Calu3 (cell line): Measurements from ENCODE around the gene AKAP12. TPM values are rescaled to one million over a fixed set of nuclear protein-coding genes. Genes with fewer than 3 reads are reported as not detected.

Experiments
- BruUV-seq: library from RNA; stranded (reverse); fragments of 400-500 nt; replicated peaks from 2 replicates; lab custom pipeline; 2021; lab: Mats Ljungman, UMichigan
- CTCF ChIA-PET: fragments of 300-600 bp; sonication (Branson Sonifier 250); formaldehyde crosslinking; loops from one replicate; lab custom pipeline; 2022; ENCODE audit warnings: antibody characterized with exemption; lab: Charles Lee
- DNase-seq: peaks from one replicate; pipeline ENCODE4 v3.0.0; 2022
- H3K27ac Mint-ChIP-seq: one replicate; pipeline ENCODE4 v1.8.0; 2022; ENCODE audit warnings: mixed read lengths; ENCODE audit not compliant: unreplicated experiment
- H3K27me3 Mint-ChIP-seq: one replicate; pipeline ENCODE4 v1.8.0; 2022; ENCODE audit warnings: mixed read lengths; ENCODE audit not compliant: unreplicated experiment
- H3K36me3 Mint-ChIP-seq: one replicate; pipeline ENCODE4 v1.8.0; 2022; ENCODE audit warnings: mild to moderate bottlenecking, moderate library complexity, mixed read lengths; ENCODE audit not compliant: insufficient read depth, unreplicated experiment
- H3K4me1 Mint-ChIP-seq: one replicate; pipeline ENCODE4 v1.8.0; 2022; ENCODE audit warnings: mild to moderate bottlenecking, low read depth, mixed read lengths; ENCODE audit not compliant: unreplicated experiment
- H3K4me3 Mint-ChIP-seq: one replicate; pipeline ENCODE4 v1.8.0; 2022; ENCODE audit warnings: mild to moderate bottlenecking, low read depth, moderate library complexity, mixed read lengths; ENCODE audit not compliant: unreplicated experiment
- H3K9me3 Mint-ChIP-seq: one replicate; pipeline ENCODE4 v1.8.0; 2022; ENCODE audit warnings: low read depth, mixed read lengths; ENCODE audit not compliant: unreplicated experiment
- intact Hi-C: fragments of 100-400 bp; cut with micrococcal nuclease; formaldehyde crosslinking; loops from one replicate; pipeline ENCODE4 v1.10.0; 2022; ENCODE audit not compliant: unreplicated experiment
- total RNA-seq: library from RNA; stranded (reverse); gene quantifications from 2 replicates; pipeline ENCODE4 v1.2.3, GENCODE V29; 2022
- TF ChIP-seq, protein P1 (sequence below): fragments of 200-600 bp; IDR thresholded peaks from one replicate; pipeline ENCODE4 v1.8.0; 2022; ENCODE audit warnings: antibody characterized with exemption; ENCODE audit not compliant: unreplicated experiment

AKAP12 gene
- total RNA-seq, 1 experiment from 2014 or later: 31.8 TPM

DNA sequence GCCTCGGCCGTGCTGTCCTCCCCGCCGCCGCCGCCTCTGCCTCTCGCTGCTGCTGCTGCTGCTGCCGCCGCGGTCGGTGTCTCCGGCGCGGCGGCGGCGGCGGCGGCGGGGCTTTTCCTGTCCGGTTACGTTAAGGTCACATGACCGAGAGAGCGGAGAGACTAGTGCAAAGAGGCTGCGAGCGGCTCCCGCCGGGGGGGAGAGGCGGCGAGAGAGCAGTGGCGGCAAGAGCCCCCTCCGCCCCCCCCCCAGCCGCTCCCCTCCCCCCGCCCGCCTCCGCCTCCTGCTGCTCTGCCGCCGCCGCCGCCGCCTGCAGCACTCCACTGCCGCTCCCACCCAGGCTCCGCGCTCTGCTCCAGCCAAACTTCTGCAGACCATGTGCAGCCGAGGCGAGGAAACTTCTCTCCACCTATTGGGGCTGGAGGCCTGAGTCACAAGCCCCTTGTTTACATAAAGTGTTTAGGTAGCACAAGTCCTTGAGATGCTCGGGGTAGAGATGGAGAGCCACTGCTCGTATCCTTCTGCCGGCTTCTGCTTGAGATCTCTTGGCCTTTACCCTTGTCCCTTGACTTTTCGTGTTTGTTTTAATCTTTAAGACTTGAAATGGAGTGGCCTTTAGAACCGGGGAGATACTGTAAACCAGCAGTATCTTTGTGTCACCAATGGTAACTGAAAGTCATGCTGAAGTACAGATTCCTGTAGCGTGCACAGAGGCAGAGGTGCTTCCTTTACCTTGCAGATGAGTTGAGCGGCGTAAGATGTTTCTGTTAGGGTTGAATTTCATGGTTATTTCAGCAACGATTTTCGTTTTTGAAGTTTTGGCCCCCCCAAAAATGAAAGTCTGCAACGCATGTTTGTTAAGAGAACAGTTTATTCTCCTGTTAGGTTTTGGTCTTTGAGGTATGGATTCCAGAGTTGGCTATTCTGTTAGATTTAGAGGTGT lies 152.0 kb downstream of the AKAP12 start, which contains the start of gene ZBTB2:
ZBTB2 (minus strand) TSS at position 89 of the 943 bp plus-strand sequence. CDS start 17,922 bp downstream, outside the sequence.
- peaks cover 46% of the 10 kb centered on the region for H3K36me3 Mint-ChIP-seq
- CTCF ChIA-PET: no interaction called here
- peak within 1 kb of the TSS; percentile 86 for H3K4me3 Mint-ChIP-seq
- no peaks in the 10 kb centered on the region for H3K9me3 Mint-ChIP-seq
- intact Hi-C loops: no loop called here
- peaks cover 14% of the 10 kb centered on the region for H3K4me1 Mint-ChIP-seq
- no peaks in the 10 kb centered on the region for H3K27me3 Mint-ChIP-seq
- peak; percentile 63 for DNase-seq
- TF ChIP-seq, protein P1, sequence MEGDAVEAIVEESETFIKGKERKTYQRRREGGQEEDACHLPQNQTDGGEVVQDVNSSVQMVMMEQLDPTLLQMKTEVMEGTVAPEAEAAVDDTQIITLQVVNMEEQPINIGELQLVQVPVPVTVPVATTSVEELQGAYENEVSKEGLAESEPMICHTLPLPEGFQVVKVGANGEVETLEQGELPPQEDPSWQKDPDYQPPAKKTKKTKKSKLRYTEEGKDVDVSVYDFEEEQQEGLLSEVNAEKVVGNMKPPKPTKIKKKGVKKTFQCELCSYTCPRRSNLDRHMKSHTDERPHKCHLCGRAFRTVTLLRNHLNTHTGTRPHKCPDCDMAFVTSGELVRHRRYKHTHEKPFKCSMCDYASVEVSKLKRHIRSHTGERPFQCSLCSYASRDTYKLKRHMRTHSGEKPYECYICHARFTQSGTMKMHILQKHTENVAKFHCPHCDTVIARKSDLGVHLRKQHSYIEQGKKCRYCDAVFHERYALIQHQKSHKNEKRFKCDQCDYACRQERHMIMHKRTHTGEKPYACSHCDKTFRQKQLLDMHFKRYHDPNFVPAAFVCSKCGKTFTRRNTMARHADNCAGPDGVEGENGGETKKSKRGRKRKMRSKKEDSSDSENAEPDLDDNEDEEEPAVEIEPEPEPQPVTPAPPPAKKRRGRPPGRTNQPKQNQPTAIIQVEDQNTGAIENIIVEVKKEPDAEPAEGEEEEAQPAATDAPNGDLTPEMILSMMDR: no peak
- peak within 1 kb of the TSS; percentile 95 for H3K27ac Mint-ChIP-seq
- BruUV-seq: no TSS peak

DNA sequence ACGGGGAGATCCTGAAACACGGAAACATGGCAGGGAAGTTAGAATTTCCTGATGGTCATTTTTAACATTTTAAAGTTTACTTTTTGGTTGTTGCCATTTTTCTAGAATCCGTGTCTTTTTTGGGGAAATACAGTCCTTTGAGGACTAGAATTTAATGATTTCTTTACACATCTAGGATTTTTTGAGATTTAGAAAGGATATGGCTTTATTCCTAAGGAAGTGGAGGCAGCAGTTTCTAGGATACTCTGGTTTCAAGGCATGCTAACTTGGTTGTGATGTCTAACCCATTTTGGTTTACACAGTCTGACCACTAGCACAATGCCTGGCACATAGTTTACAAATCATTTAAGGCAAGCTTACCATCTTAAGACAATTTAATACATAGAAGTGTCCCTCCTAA lies 152.7 kb downstream of the AKAP12 start:
- BruUV-seq: TSS peak; percentile 44
- peaks cover 46% of the 10 kb centered on the region for H3K36me3 Mint-ChIP-seq
- TF ChIP-seq, protein P1: no peak
- no peaks in the 10 kb centered on the region for H3K27me3 Mint-ChIP-seq
- no peaks in the 10 kb centered on the region for H3K9me3 Mint-ChIP-seq
- peaks cover 14% of the 10 kb centered on the region for H3K4me1 Mint-ChIP-seq
- intact Hi-C loops: no loop called here
- CTCF ChIA-PET: interaction anchor here (0.5 kb wide), 1 partner anchor 122 kb away, joined by 9 read pairs; no protein-coding TSS in a partner anchor
- peak overlapping the region; percentile 86 for H3K4me3 Mint-ChIP-seq
- DNase-seq: no peak
- H3K27ac Mint-ChIP-seq: peak overlapping the region; percentile 95

- Mint-ChIP-seq H3K9me3 (no peaks in the 10 kb centered on the region), H3K4me3 (peak overlapping the region; percentile 86), H3K4me1 (peaks cover 14% of the 10 kb centered on the region), H3K27me3 (no peaks in the 10 kb centered on the region), H3K36me3 (peaks cover 46% of the 10 kb centered on the region), H3K27ac (peak overlapping the region; percentile 95)
- CTCF ChIA-PET: no interaction called here
- DNase-seq: no peak
- TF ChIP-seq, protein P1: no peak
- no TSS peak for BruUV-seq
- intact Hi-C loops: no loop called here
Observed at GRCh38 chr6:151393410-151393809, 153.6 kb downstream of the AKAP12 start.

GRCh38 chr6:151399679-151400078 lies 159.9 kb downstream of the AKAP12 start:
- TF ChIP-seq, protein P1: no peak
- Mint-ChIP-seq H3K9me3 (no peaks in the 10 kb centered on the region), H3K4me3 (no peak overlapping the region), H3K27ac (no peak overlapping the region), H3K4me1 (no peaks in the 10 kb centered on the region), H3K27me3 (no peaks in the 10 kb centered on the region), H3K36me3 (peaks cover 14% of the 10 kb centered on the region)
- intact Hi-C loops: no loop called here
- CTCF ChIA-PET: no interaction called here
- no peak for DNase-seq
- no TSS peak for BruUV-seq
